Ramos (cell line): ENCODE results near the gene OR1I1.

Experiments
- in situ Hi-C: fragments of 300-500 bp; cut with MboI; formaldehyde crosslinking; loops from one replicate; pipeline ENCODE4 v1.14.3; 2022; ENCODE audit warnings: low sequenced_read_pairs; ENCODE audit not compliant: unreplicated experiment

The OR1I1 gene

DNA sequence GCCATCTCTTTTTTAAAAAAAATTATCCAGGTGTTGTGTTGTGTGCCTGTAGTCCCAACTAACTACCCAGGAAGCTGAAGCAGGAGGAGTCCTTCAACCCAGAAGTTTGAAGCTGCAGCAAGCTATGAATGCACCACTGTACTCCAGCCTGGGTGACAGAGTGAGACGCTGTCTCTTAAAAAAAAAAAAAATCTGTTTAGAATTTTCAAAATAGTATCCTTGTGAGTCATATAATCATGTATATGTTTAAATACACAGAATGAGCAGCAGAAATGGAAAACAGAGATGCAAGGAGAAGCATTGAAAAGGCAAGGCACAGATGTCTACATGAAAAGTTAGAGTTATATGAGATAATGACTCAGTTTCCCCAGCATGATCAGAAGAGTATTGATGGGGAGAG is 56.4 kb downstream of the OR1I1 start:
- in situ Hi-C loops: no loop called here

DNA sequence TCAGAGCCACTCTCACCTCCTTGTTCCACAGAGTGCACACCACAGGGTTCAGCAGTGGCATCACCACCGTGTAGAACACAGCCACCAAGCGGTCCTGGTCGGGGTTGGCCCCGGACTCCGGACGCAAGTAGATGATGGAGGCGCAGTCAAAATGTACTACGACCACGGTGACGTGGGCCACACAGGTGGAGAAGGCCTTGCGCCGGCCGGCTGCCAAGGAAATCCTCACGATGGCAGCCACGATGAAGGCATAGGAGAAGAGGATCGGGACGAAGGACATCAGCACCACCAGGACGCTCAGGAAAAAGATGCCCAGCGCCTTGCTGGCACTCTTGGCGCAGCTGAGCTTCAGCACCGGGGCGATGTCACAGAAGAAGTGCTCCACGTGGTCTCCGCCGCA is 59.1 kb downstream of the OR1I1 start:
- in situ Hi-C loops: no loop called here

DNA sequence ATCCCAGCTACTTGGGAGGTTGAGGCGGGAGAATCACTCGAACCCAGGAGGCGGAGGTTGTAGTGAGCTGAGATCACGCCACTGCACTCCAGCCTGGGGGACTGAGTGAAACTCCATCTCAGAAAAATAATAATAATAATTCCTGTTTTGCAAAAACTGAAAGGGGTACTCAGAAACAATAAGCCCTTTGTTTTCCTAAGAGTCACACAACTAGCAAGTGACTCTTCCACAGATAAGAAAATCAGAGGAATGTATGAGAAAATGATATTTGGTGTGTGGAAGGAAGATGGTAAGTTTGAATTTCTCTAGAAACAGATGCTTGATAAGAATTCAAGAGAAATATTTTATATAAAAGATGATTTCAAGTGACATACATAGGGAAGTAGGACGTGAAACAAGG is 60.3 kb downstream of the OR1I1 start:
- in situ Hi-C loops: no loop called here
